Spleen (tissue), 11 donors: ENCODE results near the gene SYDE2. TPM values are rescaled to one million over a fixed set of nuclear protein-coding genes. Genes with fewer than 3 reads are reported as not detected.
"Not testable (repeated sequence)": the region's sequence is repeated elsewhere in the genome, so short reads cannot be mapped to it uniquely, and the experiment has no call there.

Experiments used
- DNase-seq: peaks from one replicate; pipeline ENCODE4 v3.0.0-alpha.2; 2020
- H3K27ac ChIP-seq, 8 donors: fragments of 200-600 bp; sonication (generic) in 7 of 8; 1 replicate in 4 of 8; 2 replicates in 4 of 8; pipeline versions ENCODE4 v1.5.0 to v1.8.0; 2016 to 2021; ENCODE audit warnings: inconsistent platforms in 4 of 8, mild to moderate bottlenecking in 4 of 8, moderate library complexity in 1 of 8
- H3K27me3 ChIP-seq, 7 donors: fragments of 200-600 bp; sonication (generic) in 6 of 7; replicated peaks in 1 of 7; 1 replicate in 4 of 7; 2 replicates in 3 of 7; pipeline versions ENCODE4 v1.5.0 to v1.8.0; 2016 to 2021; ENCODE audit warnings: inconsistent platforms in 3 of 7, mild to moderate bottlenecking in 1 of 7
- H3K36me3 ChIP-seq, 6 donors: fragments of 200-600 bp; sonication (generic) in 5 of 6; 1 replicate in 4 of 6; 2 replicates in 2 of 6; pipeline versions ENCODE4 v1.5.0 to v1.8.0; 2016 to 2021; ENCODE audit warnings: inconsistent platforms in 2 of 6
- H3K4me1 ChIP-seq, 6 donors: fragments of 200-600 bp; sonication (generic) in 5 of 6; 1 replicate in 3 of 6; 2 replicates in 3 of 6; pipeline versions ENCODE4 v1.5.0 to v1.8.0; 2016 to 2021; ENCODE audit warnings: inconsistent platforms in 3 of 6
- H3K4me3 ChIP-seq, 8 donors: fragments of 200-600 bp; sonication (generic) in 7 of 8; 1 replicate in 4 of 8; 2 replicates in 4 of 8; pipeline versions ENCODE4 v1.5.0 to v1.8.0; 2016 to 2021; ENCODE audit warnings: inconsistent platforms in 4 of 8, mild to moderate bottlenecking in 4 of 8, moderate library complexity in 2 of 8
- H3K9me3 ChIP-seq, 8 donors: fragments of 200-600 bp; sonication (generic) in 7 of 8; 1 replicate in 4 of 8; 2 replicates in 4 of 8; pipeline versions ENCODE4 v1.5.0 to v1.8.0; 2016 to 2021; ENCODE audit warnings: inconsistent platforms in 4 of 8
- CTCF ChIP-seq, 11 experiments: fragments of 200-600 bp in 7 of 11; fragments of 450-650 bp in 4 of 11; sonication (generic) in 4 of 11; IDR thresholded peaks in 8 of 11; conservative IDR thresholded peaks in 3 of 11; 1 replicate in 7 of 11; 2 replicates in 4 of 11; pipeline versions ENCODE4 v1.4.0 to v1.8.0; 2016 to 2021; ENCODE audit warnings: antibody characterized with exemption in 11 of 11, inconsistent platforms in 4 of 11, mild to moderate bottlenecking in 1 of 11
- POLR2A ChIP-seq, 3 donors: fragments of 450-650 bp; IDR thresholded peaks; one replicate each; pipeline ENCODE4 v1.5.1; 2017; ENCODE audit warnings: antibody characterized with exemption in 3 of 3, mild to moderate bottlenecking in 1 of 3
- POLR2AphosphoS5 ChIP-seq, 3 donors: sonication (generic); formaldehyde crosslinking; IDR thresholded peaks; one replicate each; pipeline ENCODE4 v1.5.1; 2017; ENCODE audit warnings: antibody characterized with exemption in 3 of 3
- WGBS, 5 donors: extraction: QIAGEN DNeasy Blood & Tissue Kit in 3 of 5; methylation state at CpG; one replicate each; pipeline versions ENCODE4 v1.1.5 to v1.1.7; 2013 to 2018; 5-methylcytosine and 5-hydroxymethylcytosine counted together
- intact Hi-C: fragments of 100-400 bp; cut with DNase I; formaldehyde crosslinking; loops from one replicate; pipeline ENCODE4 v1.15.0; 2023; ENCODE audit warnings: low total_unique reads
- polyA plus RNA-seq, 3 donors: library from polyadenylated mRNA; stranded (reverse); fragments of 200-250 nt; gene quantifications; one replicate each; pipeline ENCODE4 v1.2.1, GENCODE V29; 2013
- total RNA-seq, 7 donors: library from RNA; depleted of rRNA in 3 of 7; stranded (reverse); fragments of >200 nt in 3 of 7; fragmentation: NEBNext Ultra II Directional in 4 of 7; extraction: Animal tissue kit (Norgen Biotek cat#: 25700) in 4 of 7; gene quantifications; one replicate each; pipeline versions ENCODE4 v1.1.0 to v1.2.1, GENCODE V29; 2016 to 2021
- donor health status: healthy with polysubstance abuse.
- donor health status: DM: no; HTN: no; CAD: no; lungs with moderate emphysema.
- donor health status: DM: no; HTN: no; CAD: no.
- donor health status: Bipolar disorder and iron deficiency.
- donor health status: healthy.
- donor health status: DM: no; HTN: no; CAD: no.
- donor health status: DM: yes; HTN: yes; CAD: no.

SYDE2 gene
- total and polyA plus RNA-seq, 10 donors = 0.09 to 3.6 (median 2.5) TPM

- 64 to 80% (median 73%) methylated on average over 2 of the region's 2 CpGs for WGBS, 5 donors
- H3K4me1 ChIP-seq = peaks cover 3 to 46% (median 25%) of the 10 kb centered on the region in 6 donors
- TF ChIP-seq POLR2AphosphoS5 (IDR thresholded peaks at IDR 0.05) = no peak
- no peak for TF ChIP-seq CTCF (IDR thresholded peaks at IDR 0.05 in 8 of 11, conservative IDR thresholded peaks at IDR 0.05 in 3 of 11)
- no peak for TF ChIP-seq POLR2A (IDR thresholded peaks at IDR 0.05)
- intact Hi-C loops = no loop called here
- H3K27ac ChIP-seq = no peak overlapping the region
- H3K4me3 ChIP-seq = no peak overlapping the region
- no peaks in the 10 kb centered on the region for H3K36me3 ChIP-seq
- DNase-seq = no peak
- H3K27me3 ChIP-seq = peaks cover 0 to 49% (median 34%) of the 10 kb centered on the region in 7 donors
- no peaks in the 10 kb centered on the region for H3K9me3 ChIP-seq
Measured at GRCh38 chr1:85198864-85199263, 2.0 kb downstream of the SYDE2 start.

GRCh38 chr1:85196358-85196757, 4.5 kb downstream of the SYDE2 start:
- no peak overlapping the region for H3K4me3 ChIP-seq
- no peaks in the 10 kb centered on the region for H3K36me3 ChIP-seq
- H3K9me3 ChIP-seq = no peaks in the 10 kb centered on the region
- no peak overlapping the region for H3K27ac ChIP-seq
- no peak for DNase-seq
- H3K4me1 ChIP-seq = peaks cover 0 to 28% (median 13%) of the 10 kb centered on the region in 6 donors
- intact Hi-C loops = no loop called here
- H3K27me3 ChIP-seq = peaks cover 0 to 24% (median 15%) of the 10 kb centered on the region in 7 donors
- TF ChIP-seq POLR2AphosphoS5 (IDR thresholded peaks at IDR 0.05) = no peak

GRCh38 chr1:85195703-85196102, 5.1 kb downstream of the SYDE2 start:
- Histone ChIP-seq H3K9me3 (no peaks in the 10 kb centered on the region), H3K4me3 (no peak overlapping the region), H3K27ac (no peak overlapping the region), H3K36me3 (no peaks in the 10 kb centered on the region), H3K27me3 (peaks cover 0 to 17% (median 8%) of the 10 kb centered on the region in 7 donors), H3K4me1 (peaks cover 0 to 21% (median 12%) of the 10 kb centered on the region in 6 donors)
- intact Hi-C loops = no loop called here
- 66 to 81% (median 76%) methylated on average over 2 of the region's 2 CpGs for WGBS, 5 donors
- DNase-seq = no peak
- TF ChIP-seq POLR2A (IDR thresholded peaks at IDR 0.05) (no peak), POLR2AphosphoS5 (IDR thresholded peaks at IDR 0.05) (no peak), CTCF (IDR thresholded peaks at IDR 0.05 in 8 of 11, conservative IDR thresholded peaks at IDR 0.05 in 3 of 11) (no peak)

- H3K27ac ChIP-seq, H3K9me3 ChIP-seq, H3K27me3 ChIP-seq, DNase-seq, H3K4me1 ChIP-seq, H3K4me3 ChIP-seq, intact Hi-C loops: not testable (repeated sequence)
- peaks cover 0 to 10% (median 0%) of the 10 kb centered on the region in 6 donors for H3K36me3 ChIP-seq
Measured at GRCh38 chr1:85192129-85192528, 8.7 kb downstream of the SYDE2 start.

- 42 to 62% (median 53%) methylated on average over 1 of the region's 1 CpG for WGBS, 5 donors
- Histone ChIP-seq H3K9me3 (no peaks in the 10 kb centered on the region), H3K4me3 (no peak overlapping the region), H3K27me3 (no peaks in the 10 kb centered on the region), H3K27ac (no peak overlapping the region), H3K4me1 (no peaks in the 10 kb centered on the region), H3K36me3 (peaks cover 0 to 10% (median 0%) of the 10 kb centered on the region in 6 donors)
- TF ChIP-seq CTCF (IDR thresholded peaks at IDR 0.05 in 8 of 11, conservative IDR thresholded peaks at IDR 0.05 in 3 of 11) (no peak), POLR2AphosphoS5 (IDR thresholded peaks at IDR 0.05) (no peak), POLR2A (IDR thresholded peaks at IDR 0.05) (no peak)
- intact Hi-C loops = no loop called here
- DNase-seq = no peak
Measured at GRCh38 chr1:85189120-85189519, 11.7 kb downstream of the SYDE2 start.
